GM12878 (cell line): ENCODE measurements around the gene SERPING1. TPM values are rescaled to one million over a fixed set of nuclear protein-coding genes. Genes with fewer than 3 reads are reported as not detected.

Source experiments
- ATAC-seq: fragments of 200-7000 bp; cut with Tn5 transposase; 3 replicates; pipeline ENCODE4 v1.9.1; 2020; ENCODE audit warnings: mild to moderate bottlenecking, moderate library complexity
- BruUV-seq: library from RNA; stranded (reverse); fragments of 400-500 nt; replicated peaks from 2 replicates; lab custom pipeline; 2021; lab: Mats Ljungman, UMichigan
- CTCF ChIA-PET: fragments of 300-600 bp; sonication (Branson Sonifier 250); formaldehyde crosslinking; extraction: SDS; loops from one replicate; lab custom pipeline; 2021; ENCODE audit warnings: inconsistent platforms; lab: Yijun Ruan, JAX
- POLR2A ChIA-PET: fragments of 350-600 bp; formaldehyde crosslinking; extraction: SDS; loops from one replicate; lab custom pipeline; 2021; ENCODE audit warnings: inconsistent platforms; lab: Charles Lee
- RAD21 ChIA-PET: fragments of 300-600 bp; sonication (Branson Sonifier 250); formaldehyde crosslinking; loops from one replicate; lab custom pipeline; 2023; ENCODE audit warnings: antibody characterized with exemption; ENCODE audit not compliant: unreplicated experiment; lab: Charles Lee
- SMC1A ChIA-PET: fragments of 300-600 bp; sonication (Branson Sonifier 250); formaldehyde crosslinking; loops from one replicate; lab custom pipeline; 2023; ENCODE audit not compliant: unreplicated experiment, uncharacterized antibody; lab: Charles Lee
- DNase-seq: peaks from one replicate; pipeline ENCODE4 v3.0.0-alpha.2; 2011; ENCODE audit warnings: low read depth, low spot score
- FAIRE-seq: peaks from 3 replicates; lab custom pipeline; 2011; peaks lifted over from hg19 to GRCh38; lab: Jason Lieb, UNC
- H2AFZ ChIP-seq: 2 replicates; pipeline ENCODE4 v1.6.0; 2011; ENCODE audit warnings: low read depth, low read length, control low read depth; ENCODE audit not compliant: control insufficient read depth
- H3K27ac ChIP-seq: 2 replicates; pipeline ENCODE4 v1.5.1; 2011; ENCODE audit warnings: control low read depth; ENCODE audit not compliant: control insufficient read depth, insufficient read depth
- H3K27me3 ChIP-seq, 2 experiments: replicated peaks in 1 of 2; 2 replicates each; pipeline versions ENCODE4 v1.6.0 to v1.6.1; 2011; ENCODE audit warnings: low read length in 1 of 2; ENCODE audit not compliant: control insufficient read depth in 2 of 2, insufficient read depth in 2 of 2
- H3K36me3 ChIP-seq, 2 experiments: 2 replicates each; pipeline ENCODE4 v1.5.1; 2011; ENCODE audit warnings: low read length in 1 of 2; ENCODE audit not compliant: control insufficient read depth in 2 of 2, insufficient read depth in 2 of 2
- H3K4me1 ChIP-seq: 2 replicates; pipeline ENCODE4 v1.6.1; 2011; ENCODE audit warnings: mild to moderate bottlenecking, low read length, moderate library complexity, mixed read lengths; ENCODE audit not compliant: control insufficient read depth, insufficient read depth
- H3K4me2 ChIP-seq: 2 replicates; pipeline ENCODE4 v1.6.0; 2011; ENCODE audit warnings: control low read depth; ENCODE audit not compliant: control insufficient read depth, insufficient read depth
- H3K4me3 ChIP-seq: fragments of 200-600 bp; sonication (generic); 2 replicates; pipeline ENCODE4 v1.5.1; 2016
- H3K79me2 ChIP-seq: 2 replicates; pipeline ENCODE4 v1.6.0; 2011; ENCODE audit warnings: low read length; ENCODE audit not compliant: control insufficient read depth, insufficient read depth
- H3K9ac ChIP-seq: 2 replicates; pipeline ENCODE4 v1.8.0; 2011; ENCODE audit warnings: low read length, control low read depth, mixed read lengths; ENCODE audit not compliant: control insufficient read depth, insufficient read depth
- H3K9me3 ChIP-seq: replicated peaks from 3 replicates; pipeline ENCODE4 v1.5.1; 2011; ENCODE audit warnings: mild to moderate bottlenecking, low read length; ENCODE audit not compliant: control insufficient read depth, insufficient read depth
- H4K20me1 ChIP-seq: 2 replicates; pipeline ENCODE4 v1.6.0; 2011; ENCODE audit not compliant: control insufficient read depth, insufficient read depth
- DPF2 ChIP-seq: fragments of 450-650 bp; IDR thresholded peaks from 2 replicates; pipeline ENCODE4 v1.6.1; 2017; ENCODE audit warnings: mild to moderate bottlenecking
- FOXK2 ChIP-seq: fragments of 450-650 bp; IDR thresholded peaks from 2 replicates; pipeline ENCODE4 v1.6.1; 2017; ENCODE audit warnings: mild to moderate bottlenecking, moderate library complexity
- KLF5 ChIP-seq: fragments of 450-650 bp; IDR thresholded peaks from 2 replicates; pipeline ENCODE4 v1.6.1; 2014; ENCODE audit warnings: mild to moderate bottlenecking; ENCODE audit not compliant: partially characterized antibody
- LARP7 ChIP-seq: fragments of 450-650 bp; IDR thresholded peaks from 2 replicates; pipeline ENCODE4 v1.6.1; 2017; ENCODE audit warnings: mild to moderate bottlenecking
- MXI1 ChIP-seq: fragments of 150-350 bp; IDR thresholded peaks from 2 replicates; pipeline ENCODE4 v1.6.1; 2011; ENCODE audit warnings: low read depth, mild to moderate bottlenecking, inconsistent platforms, low read length, improper control_type of control experiment
- NFYA ChIP-seq: IDR thresholded peaks from 2 replicates; pipeline ENCODE4 v1.6.1; 2011; ENCODE audit warnings: low read depth, mild to moderate bottlenecking, low read length, improper control_type of control experiment, borderline replicate concordance
- NFYB ChIP-seq: IDR thresholded peaks from 2 replicates; pipeline ENCODE4 v1.6.1; 2011; ENCODE audit warnings: low read depth, mild to moderate bottlenecking, low read length, improper control_type of control experiment, moderate library complexity; ENCODE audit not compliant: insufficient read depth
- PAX5 ChIP-seq: IDR thresholded peaks from 2 replicates; pipeline ENCODE4 v1.6.1; 2011; ENCODE audit warnings: low read depth, low read length, borderline replicate concordance
- POLR2A ChIP-seq: IDR thresholded peaks from 2 replicates; pipeline ENCODE4 v1.6.1; 2011; ENCODE audit warnings: low read depth, mild to moderate bottlenecking, low read length
- RFX5 ChIP-seq: IDR thresholded peaks from 2 replicates; pipeline ENCODE4 v1.6.1; 2011; ENCODE audit warnings: low read depth, low read length, improper control_type of control experiment
- SMC3 ChIP-seq: IDR thresholded peaks from 2 replicates; pipeline ENCODE4 v1.6.1; 2011; ENCODE audit warnings: low read length, improper control_type of control experiment, borderline replicate concordance
- SP1 ChIP-seq: IDR thresholded peaks from one replicate; pipeline ENCODE4 v1.6.1; 2011; ENCODE audit warnings: low read depth, low read length
- SRF ChIP-seq, 2 experiments: IDR thresholded peaks; 2 replicates each; pipeline ENCODE4 v1.6.1; 2011; ENCODE audit warnings: low read depth in 2 of 2, low read length in 2 of 2, mild to moderate bottlenecking in 1 of 2, moderate library complexity in 1 of 2
- STAT1 ChIP-seq: fragments of 450-650 bp; conservative IDR thresholded peaks from 2 replicates; pipeline ENCODE4 v1.6.1; 2014; ENCODE audit warnings: antibody characterized with exemption, mild to moderate bottlenecking
- TCF12 ChIP-seq: IDR thresholded peaks from 2 replicates; pipeline ENCODE4 v1.6.1; 2011; ENCODE audit warnings: low read depth, mild to moderate bottlenecking, low read length
- TCF3 ChIP-seq: IDR thresholded peaks from 2 replicates; pipeline ENCODE4 v1.6.1; 2012; ENCODE audit warnings: low read depth, mild to moderate bottlenecking, low read length, borderline replicate concordance; ENCODE audit not compliant: insufficient read depth
- YBX1 ChIP-seq: fragments of 450-650 bp; IDR thresholded peaks from 2 replicates; pipeline ENCODE4 v1.6.1; 2016; ENCODE audit warnings: antibody characterized with exemption
- ZNF622 ChIP-seq: fragments of 450-650 bp; IDR thresholded peaks from 2 replicates; pipeline ENCODE4 v1.6.1; 2017; ENCODE audit warnings: mild to moderate bottlenecking, inconsistent platforms
- WGBS: methylation state at CpG from one replicate; pipeline ENCODE4 v1.1.6; 2016; ENCODE audit warnings: low lambda C conversion rate; ENCODE audit not compliant: insufficient replicate concordance, insufficient coverage; ENCODE audit errors: missing lambda C conversion rate; 5-methylcytosine and 5-hydroxymethylcytosine counted together
- in situ Hi-C: fragments of 300-500 bp; cut with MboI; formaldehyde crosslinking; loops from 9 replicates; pipeline ENCODE4 v1.14.3; 2018; ENCODE audit warnings: mixed read lengths
- intact Hi-C: fragments of 100-400 bp; cut with micrococcal nuclease; formaldehyde crosslinking; loops from one replicate; pipeline ENCODE4 v1.14.2; 2022; ENCODE audit not compliant: unreplicated experiment
- polyA plus RNA-seq, 11 experiments: library from polyadenylated mRNA; depleted of rRNA in 4 of 11; unstranded in 6 of 11; stranded (reverse) in 5 of 11; fragments of >200 nt; fragmentation: Nextera tagmentation in 4 of 11; fragmentation: Illumina TruSeq in 1 of 11; extraction: Ambion mirVana in 4 of 11; extraction: Trizol in 1 of 11; gene quantifications; 1 replicate in 1 of 11; 2 replicates in 10 of 11; pipeline versions ENCODE4 v1.2.1 to v1.2.3, GENCODE V29; 2011 to 2016; ENCODE audit warnings: inconsistent platforms in 2 of 11, missing spikeins in 2 of 11, low read depth in 1 of 11
- total RNA-seq, 4 experiments: library from RNA; depleted of rRNA in 3 of 4; stranded (reverse); fragments of >200 nt in 3 of 4; fragmentation: Illumina TruSeq in 1 of 4; extraction: Trizol in 1 of 4; gene quantifications; 2 replicates each; pipeline versions ENCODE4 v1.2.1 to v1.2.3, GENCODE V29; 2013 to 2021
- TF ChIP-seq, protein P1 (sequence below): IDR thresholded peaks from 2 replicates; pipeline ENCODE4 v1.6.1; 2011; ENCODE audit warnings: mild to moderate bottlenecking, low read depth, low read length, moderate library complexity; ENCODE audit not compliant: insufficient replicate concordance
- TF ChIP-seq, protein P2 (sequence below): IDR thresholded peaks from 2 replicates; pipeline ENCODE4 v1.6.1; 2012; ENCODE audit warnings: low read depth, low read length, improper control_type of control experiment

The SERPING1 gene
- total and polyA plus RNA-seq, 10 of the 15 experiments (the other 5 are each of a cell fraction or from before 2014, with no cell fraction given), result 0.24 to 1.4 TPM; not detected in 8

DNA sequence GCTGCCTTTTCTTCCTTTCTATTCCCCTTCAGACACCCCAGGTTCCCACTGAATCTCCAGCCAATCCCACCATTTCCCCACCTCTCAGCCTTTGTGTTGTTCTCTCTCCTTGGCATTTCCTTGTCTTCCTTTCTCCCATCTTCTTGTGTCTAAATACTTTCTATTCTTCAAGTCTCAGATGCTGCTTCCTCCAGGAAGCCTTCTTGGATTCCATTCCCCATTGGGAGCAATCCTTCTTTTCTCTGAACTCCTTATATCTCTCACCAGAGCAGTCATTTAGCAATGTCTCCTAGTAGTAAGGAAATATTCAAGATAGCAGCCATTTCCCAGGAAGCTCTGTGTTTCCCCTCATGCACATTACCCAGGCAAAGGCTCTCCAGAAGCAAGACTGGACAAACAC lies 36.8 kb downstream of the SERPING1 start:
- FAIRE-seq, result no peak
- H4K20me1 ChIP-seq, result no peaks in the 10 kb centered on the region
- in situ Hi-C loops, result no loop called here
- no peak for TF ChIP-seq YBX1
- TF ChIP-seq KLF5, result no peak
- TF ChIP-seq DPF2, result no peak
- TF ChIP-seq SMC3, result no peak
- TF ChIP-seq LARP7, result no peak
- TF ChIP-seq, all 136 proteins: peak for 0
- ChIA-PET CTCF (interaction anchor here (1.0 to 1.3 kb wide), 3 partner anchors 10 to 66 kb away, joined by 3 to 9 read pairs (median 3); no protein-coding TSS in a partner anchor), RAD21 (interaction anchor here (0.5 to 0.7 kb wide), 2 partner anchors 10 to 62 kb away, joined by 3 to 4 read pairs; no protein-coding TSS in a partner anchor), POLR2A (interaction anchor here (1.4 kb wide), 1 partner anchor 10 kb away, joined by 3 read pairs; no protein-coding TSS in a partner anchor), SMC1A (interaction anchor here (1.1 kb wide), 1 partner anchor 64 kb away, joined by 3 read pairs; no protein-coding TSS in a partner anchor)
- no peaks in the 10 kb centered on the region; a peak in 2 of 4 replicates for H3K27me3 ChIP-seq
- intact Hi-C loops, result no loop called here
- BruUV-seq, result no TSS peak
- H3K36me3 ChIP-seq, result no peaks in the 10 kb centered on the region
- no peak for ATAC-seq
- no peak overlapping the region for H3K9ac ChIP-seq
- H3K4me1 ChIP-seq, result 0 out of 2 replicates have a peak, but pooled peaks cover 7% of the 10 kb centered on the region
- H3K9me3 ChIP-seq, result no peaks in the 10 kb centered on the region
- no peak overlapping the region for H3K4me3 ChIP-seq
- no peaks in the 10 kb centered on the region for H3K79me2 ChIP-seq
- no peak overlapping the region for H3K27ac ChIP-seq
- DNase-seq, result no peak
- H3K4me2 ChIP-seq, result no peak overlapping the region
- H2AFZ ChIP-seq, result no peak overlapping the region

GRCh38 chr11:57635246-57635645 lies 37.8 kb downstream of the SERPING1 start:
- RAD21 ChIA-PET, result no interaction called here
- no peaks in the 10 kb centered on the region for H3K36me3 ChIP-seq
- H3K9me3 ChIP-seq, result no peaks in the 10 kb centered on the region
- SMC1A ChIA-PET, result interaction anchor here (1.1 kb wide), 1 partner anchor 65 kb away, joined by 3 read pairs; no protein-coding TSS in a partner anchor
- H3K4me1 ChIP-seq, result peaks cover 9% of the 10 kb centered on the region; the same call in 1 of the 2 replicates
- H3K27ac ChIP-seq, result no peak overlapping the region
- H2AFZ ChIP-seq, result no peak overlapping the region
- no peak overlapping the region for H3K4me3 ChIP-seq
- no peak overlapping the region for H3K9ac ChIP-seq
- in situ Hi-C loops (no loop called here), intact Hi-C loops (no loop called here)
- POLR2A ChIA-PET, result no interaction called here
- ATAC-seq (no peak), FAIRE-seq (no peak), DNase-seq (no peak)
- WGBS, result 49% methylated on average over 8 of the region's 8 CpGs
- H3K79me2 ChIP-seq, result no peaks in the 10 kb centered on the region
- CTCF ChIA-PET, result interaction anchor here (1.3 to 2.5 kb wide), 3 partner anchors 10 to 142 kb away, joined by 3 to 9 read pairs (median 7); no protein-coding TSS in a partner anchor
- no peak overlapping the region for H3K4me2 ChIP-seq
- H3K27me3 ChIP-seq, result no peaks in the 10 kb centered on the region; a peak in 2 of 4 replicates
- no TSS peak for BruUV-seq
- H4K20me1 ChIP-seq, result no peaks in the 10 kb centered on the region
- TF ChIP-seq NFYB (no peak), PAX5 (no peak), STAT1 (no peak), POLR2A (no peak), TCF3 (no peak), NFYA (no peak), SP1 (no peak), MXI1 (no peak), SRF (IDR thresholded peaks at IDR 0.05; ENCODE audit: low read depth in 2 of 2, low read length in 2 of 2) (no peak), ZNF622 (no peak), TCF12 (no peak), FOXK2 (no peak), RFX5 (no peak)
- TF ChIP-seq, protein P1, sequence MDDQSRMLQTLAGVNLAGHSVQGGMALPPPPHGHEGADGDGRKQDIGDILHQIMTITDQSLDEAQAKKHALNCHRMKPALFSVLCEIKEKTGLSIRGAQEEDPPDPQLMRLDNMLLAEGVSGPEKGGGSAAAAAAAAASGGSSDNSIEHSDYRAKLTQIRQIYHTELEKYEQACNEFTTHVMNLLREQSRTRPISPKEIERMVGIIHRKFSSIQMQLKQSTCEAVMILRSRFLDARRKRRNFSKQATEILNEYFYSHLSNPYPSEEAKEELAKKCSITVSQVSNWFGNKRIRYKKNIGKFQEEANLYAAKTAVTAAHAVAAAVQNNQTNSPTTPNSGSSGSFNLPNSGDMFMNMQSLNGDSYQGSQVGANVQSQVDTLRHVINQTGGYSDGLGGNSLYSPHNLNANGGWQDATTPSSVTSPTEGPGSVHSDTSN, result no peak
- TF ChIP-seq, protein P2, sequence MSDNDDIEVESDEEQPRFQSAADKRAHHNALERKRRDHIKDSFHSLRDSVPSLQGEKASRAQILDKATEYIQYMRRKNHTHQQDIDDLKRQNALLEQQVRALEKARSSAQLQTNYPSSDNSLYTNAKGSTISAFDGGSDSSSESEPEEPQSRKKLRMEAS, result no peak
